Activated CD4-positive, alpha-beta T cell treated with anti-CD3 and anti-CD28 coated beads, Interleukin-2, amount 10 ng/mL, durations not matched to agents 24 days and 14 days (primary cell): Measurements from ENCODE around the gene LHFPL3. TPM values are rescaled to one million over a fixed set of nuclear protein-coding genes. Genes with fewer than 3 reads are reported as not detected.

Source experiments
- DNase-seq: peaks from one replicate; pipeline ENCODE4 v3.0.0; 2022
- H3K27ac Mint-ChIP-seq: one replicate; pipeline ENCODE4 v1.8.0; 2022; ENCODE audit warnings: mild to moderate bottlenecking, mixed read lengths
- H3K27me3 Mint-ChIP-seq: one replicate; pipeline ENCODE4 v1.8.0; 2022; ENCODE audit warnings: mixed read lengths
- H3K36me3 Mint-ChIP-seq: one replicate; pipeline ENCODE4 v1.8.0; 2022; ENCODE audit warnings: low read depth, mild to moderate bottlenecking, mixed read lengths
- H3K4me1 Mint-ChIP-seq: one replicate; pipeline ENCODE4 v1.8.0; 2021; ENCODE audit warnings: mixed read lengths
- H3K4me3 Mint-ChIP-seq: one replicate; pipeline ENCODE4 v1.8.0; 2022; ENCODE audit warnings: mild to moderate bottlenecking, moderate library complexity, mixed read lengths
- H3K9me3 Mint-ChIP-seq: one replicate; pipeline ENCODE4 v1.8.0; 2021; ENCODE audit warnings: mixed read lengths
- intact Hi-C: fragments of 100-400 bp; cut with micrococcal nuclease; formaldehyde crosslinking; loops from one replicate; pipeline ENCODE4 v1.15.1; 2023
- total RNA-seq: library from RNA; stranded (reverse); gene quantifications from 2 replicates; pipeline ENCODE4 v1.2.3, GENCODE V29; 2022

Gene LHFPL3
- total RNA-seq, 1 donor from 2014 or later = not detected

DNA sequence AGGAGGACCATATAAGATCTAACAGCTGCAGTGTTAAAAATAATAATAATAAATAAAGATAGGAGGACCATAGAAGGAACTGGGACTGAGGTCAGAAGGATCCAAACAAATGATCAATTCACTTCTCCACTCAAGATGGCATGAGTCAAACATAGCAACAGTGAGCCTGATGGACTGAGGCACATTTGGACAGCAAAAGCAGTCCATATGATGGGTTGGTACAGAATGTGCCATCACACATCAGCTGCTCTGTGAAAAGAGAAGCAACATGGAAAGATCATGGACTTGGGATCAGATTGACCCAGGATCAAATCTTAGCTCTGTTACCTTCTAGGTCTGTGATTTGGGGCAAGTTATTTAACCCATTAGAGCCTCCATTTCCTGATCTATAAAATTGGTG is 496.7 kb downstream of the LHFPL3 start:
- no peak for DNase-seq
- Mint-ChIP-seq H3K9me3 (no peaks in the 10 kb centered on the region), H3K4me3 (no peak overlapping the region), H3K4me1 (no peaks in the 10 kb centered on the region), H3K27ac (no peak overlapping the region), H3K36me3 (no peaks in the 10 kb centered on the region), H3K27me3 (no peaks in the 10 kb centered on the region)
- intact Hi-C loops = no loop called here

DNA sequence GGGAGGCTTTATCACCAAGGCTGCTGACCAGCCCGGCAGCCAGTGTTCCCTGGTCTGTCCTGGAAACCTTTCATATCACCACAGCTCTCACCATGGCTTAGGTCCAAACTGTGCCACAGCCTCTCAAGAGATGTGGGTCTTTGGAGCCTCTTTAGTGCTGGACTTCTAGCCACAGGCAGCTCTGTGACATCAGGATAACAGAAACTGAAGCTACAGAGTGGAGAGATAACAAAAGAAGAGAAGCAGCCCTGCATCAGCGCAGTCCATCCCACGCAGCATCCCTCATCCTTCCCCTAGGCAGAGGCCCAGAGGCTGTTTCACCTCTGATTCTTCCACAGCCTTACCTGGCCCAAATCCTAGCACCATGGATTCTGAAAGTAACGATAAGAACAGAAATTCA is 497.7 kb downstream of the LHFPL3 start:
- intact Hi-C loops = no loop called here
- Mint-ChIP-seq H3K27ac (no peak overlapping the region), H3K9me3 (no peaks in the 10 kb centered on the region), H3K4me1 (no peaks in the 10 kb centered on the region), H3K27me3 (no peaks in the 10 kb centered on the region), H3K4me3 (no peak overlapping the region), H3K36me3 (no peaks in the 10 kb centered on the region)
- DNase-seq = no peak

DNA sequence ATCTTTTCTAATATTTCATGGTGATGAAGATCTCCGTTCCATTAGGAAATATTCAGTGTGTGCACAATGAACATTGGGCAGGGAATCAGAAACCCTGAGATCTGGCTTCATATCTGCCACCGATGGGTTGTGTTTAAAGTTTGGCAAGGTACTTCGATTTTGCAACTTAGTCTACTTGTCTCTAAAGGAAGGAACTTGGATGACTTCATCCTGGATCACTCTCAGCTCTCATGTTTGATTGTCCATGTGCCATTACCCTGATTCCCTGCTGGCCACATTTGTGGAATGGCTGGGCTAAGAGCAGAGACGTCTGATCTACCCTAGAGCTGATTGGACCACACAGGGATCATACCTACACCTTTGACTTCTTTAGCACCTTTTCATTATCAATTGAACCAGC is 508.6 kb downstream of the LHFPL3 start:
- Mint-ChIP-seq H3K36me3 (no peaks in the 10 kb centered on the region), H3K9me3 (no peaks in the 10 kb centered on the region), H3K27ac (no peak overlapping the region), H3K27me3 (peaks cover 8% of the 10 kb centered on the region), H3K4me1 (no peaks in the 10 kb centered on the region), H3K4me3 (no peak overlapping the region)
- intact Hi-C loops = no loop called here
- no peak for DNase-seq

DNA sequence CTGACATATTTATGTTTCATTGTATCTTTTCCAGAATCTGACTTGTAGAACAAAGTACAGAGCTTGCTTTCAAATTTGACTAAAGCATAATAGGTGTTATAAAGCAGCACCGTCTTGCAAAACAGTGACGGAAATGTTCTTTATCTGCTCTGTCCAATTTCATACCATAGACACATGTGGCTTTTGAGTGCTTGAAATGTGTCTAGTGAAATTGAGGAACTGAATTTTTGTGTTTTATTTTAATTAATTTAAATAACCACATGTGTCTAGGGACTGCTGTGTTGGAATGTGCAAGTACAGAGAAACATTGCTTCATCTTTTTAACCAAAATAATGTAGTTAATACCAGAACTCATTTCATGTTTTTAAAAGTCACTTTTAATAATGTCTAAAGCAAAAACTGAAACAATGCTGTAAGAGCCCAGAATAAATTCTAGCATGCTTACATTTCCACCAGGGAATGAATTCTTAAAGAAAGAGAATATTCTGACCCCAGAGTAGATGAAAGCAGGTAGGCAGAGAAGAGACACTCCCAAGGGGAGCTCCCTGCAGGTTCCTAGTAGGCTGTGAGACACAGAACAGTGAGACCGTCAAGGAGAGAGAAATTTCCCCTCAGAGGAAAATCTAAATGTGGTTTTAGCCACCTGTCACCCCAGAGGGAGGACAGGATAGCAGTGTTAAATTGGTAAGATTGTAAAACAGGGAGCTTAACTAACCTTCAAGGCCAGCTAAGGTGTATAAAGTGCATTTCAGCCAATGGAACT is 510.3 kb downstream of the LHFPL3 start:
- Mint-ChIP-seq H3K36me3 (no peaks in the 10 kb centered on the region), H3K4me3 (no peak overlapping the region), H3K27ac (no peak overlapping the region), H3K9me3 (no peaks in the 10 kb centered on the region), H3K4me1 (no peaks in the 10 kb centered on the region), H3K27me3 (peaks cover 10% of the 10 kb centered on the region)
- DNase-seq = no peak
- intact Hi-C loops = no loop called here

DNA sequence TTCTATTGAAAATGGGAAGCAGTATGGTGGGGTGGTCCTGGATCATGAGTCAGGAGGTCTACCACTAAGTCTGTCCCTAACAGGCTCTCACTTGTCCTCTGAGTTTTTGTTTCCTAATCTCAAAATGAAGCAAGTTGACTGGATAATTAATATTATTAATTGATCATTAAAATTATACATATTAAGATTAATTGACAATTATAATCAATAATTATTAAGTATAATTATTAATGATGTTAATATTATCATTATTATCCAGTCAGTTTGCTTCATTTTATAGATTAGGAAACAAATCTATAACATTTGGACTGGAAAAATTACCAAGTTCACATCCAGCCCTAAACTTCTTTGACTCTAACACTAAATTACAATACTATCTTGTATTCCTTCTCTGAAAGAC is 511.4 kb downstream of the LHFPL3 start:
- H3K27ac Mint-ChIP-seq = no peak overlapping the region
- intact Hi-C loops = no loop called here
- no peak overlapping the region for H3K4me3 Mint-ChIP-seq
- no peaks in the 10 kb centered on the region for H3K36me3 Mint-ChIP-seq
- no peaks in the 10 kb centered on the region for H3K9me3 Mint-ChIP-seq
- no peaks in the 10 kb centered on the region for H3K4me1 Mint-ChIP-seq
- no peak for DNase-seq
- H3K27me3 Mint-ChIP-seq = peaks cover 11% of the 10 kb centered on the region

DNA sequence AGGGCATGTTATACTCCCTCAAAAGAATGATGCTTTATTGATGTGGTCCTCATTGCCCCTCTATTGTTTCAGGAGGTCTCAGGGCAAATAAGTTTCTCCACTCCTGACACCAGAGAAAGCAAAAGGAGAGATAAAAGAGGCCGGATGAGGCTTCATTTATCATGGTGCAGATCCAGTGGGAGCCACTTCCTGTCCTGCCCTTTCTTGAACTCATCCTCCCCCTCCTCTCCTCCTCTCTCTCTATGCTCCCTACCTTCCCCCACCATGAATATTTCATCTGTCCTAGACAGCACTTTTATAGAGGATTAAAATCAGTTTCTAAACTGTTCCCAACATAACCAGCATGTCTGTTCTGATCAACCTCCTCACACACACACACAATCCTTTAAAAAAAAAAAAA is 513.4 kb downstream of the LHFPL3 start:
- peaks cover 19% of the 10 kb centered on the region for H3K27me3 Mint-ChIP-seq
- H3K36me3 Mint-ChIP-seq = no peaks in the 10 kb centered on the region
- no peak for DNase-seq
- intact Hi-C loops = no loop called here
- no peaks in the 10 kb centered on the region for H3K4me1 Mint-ChIP-seq
- H3K27ac Mint-ChIP-seq = no peak overlapping the region
- H3K4me3 Mint-ChIP-seq = no peak overlapping the region
- H3K9me3 Mint-ChIP-seq = no peaks in the 10 kb centered on the region

DNA sequence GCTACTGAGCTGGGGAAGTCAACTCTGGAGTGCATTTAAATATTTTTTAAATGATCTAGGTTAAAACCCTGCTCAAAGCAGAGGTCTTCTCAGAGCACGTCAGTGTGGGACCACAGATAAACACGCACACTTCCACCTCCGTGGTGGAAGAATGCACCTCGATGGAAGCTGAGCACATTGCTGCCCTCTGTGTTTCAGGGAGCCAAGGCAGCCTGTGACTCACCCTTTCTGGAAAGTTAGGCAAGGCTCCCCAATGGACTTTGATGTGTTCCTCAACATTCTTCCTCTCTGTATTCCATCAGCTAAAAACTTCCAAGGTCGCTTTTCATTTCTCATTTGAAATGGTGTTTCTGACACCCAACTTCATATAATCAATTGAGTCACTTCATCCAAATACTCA is 514.8 kb downstream of the LHFPL3 start:
- no peaks in the 10 kb centered on the region for H3K36me3 Mint-ChIP-seq
- peaks cover 20% of the 10 kb centered on the region for H3K27me3 Mint-ChIP-seq
- DNase-seq = no peak
- H3K4me1 Mint-ChIP-seq = no peaks in the 10 kb centered on the region
- H3K27ac Mint-ChIP-seq = no peak overlapping the region
- intact Hi-C loops = no loop called here
- no peak overlapping the region for H3K4me3 Mint-ChIP-seq
- no peaks in the 10 kb centered on the region for H3K9me3 Mint-ChIP-seq

DNA sequence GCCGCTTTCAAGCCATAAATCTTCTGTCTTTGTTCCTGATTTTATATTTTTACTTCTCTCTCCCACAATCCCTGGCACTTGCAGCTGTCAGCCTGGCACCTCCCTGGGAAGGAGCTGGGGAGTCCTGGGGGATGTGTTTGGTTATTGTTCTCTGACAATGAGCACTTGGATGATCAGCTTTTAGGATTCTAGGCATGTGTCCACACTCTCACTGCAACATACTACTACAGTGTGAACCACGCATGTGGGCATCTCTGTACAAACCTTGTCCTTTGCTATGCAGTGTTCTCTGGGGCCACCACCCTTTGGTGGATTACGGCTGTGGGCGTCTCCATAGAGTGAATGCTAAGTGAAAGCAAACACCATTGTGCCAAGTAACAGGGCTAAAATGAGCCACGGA is 517.2 kb downstream of the LHFPL3 start:
- Mint-ChIP-seq H3K4me1 (no peaks in the 10 kb centered on the region), H3K9me3 (no peaks in the 10 kb centered on the region), H3K36me3 (no peaks in the 10 kb centered on the region), H3K27ac (no peak overlapping the region), H3K27me3 (peaks cover 20% of the 10 kb centered on the region), H3K4me3 (no peak overlapping the region)
- intact Hi-C loops = no loop called here
- no peak for DNase-seq

DNA sequence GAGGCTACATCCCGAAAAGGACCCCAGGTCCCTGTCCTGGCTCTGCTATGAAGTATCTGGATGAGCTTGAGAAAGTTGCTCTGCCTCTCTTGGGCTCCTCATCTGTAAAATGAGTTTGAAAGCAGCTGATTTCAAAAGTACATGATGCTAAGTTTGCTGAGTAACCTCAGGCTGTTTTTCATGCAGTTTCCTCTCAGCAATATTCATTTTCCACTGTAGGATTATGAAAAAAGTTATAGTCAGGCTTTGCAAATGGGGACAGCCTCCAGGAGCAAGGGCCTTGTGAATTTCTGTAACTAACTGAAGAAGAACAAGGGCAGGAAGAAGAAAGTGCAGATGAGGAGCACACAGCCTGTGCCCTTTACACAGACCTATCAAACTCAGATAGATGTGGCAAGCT is 518.3 kb downstream of the LHFPL3 start:
- H3K9me3 Mint-ChIP-seq = no peaks in the 10 kb centered on the region
- intact Hi-C loops = no loop called here
- H3K27ac Mint-ChIP-seq = no peak overlapping the region
- H3K36me3 Mint-ChIP-seq = no peaks in the 10 kb centered on the region
- H3K4me1 Mint-ChIP-seq = no peaks in the 10 kb centered on the region
- peaks cover 18% of the 10 kb centered on the region for H3K27me3 Mint-ChIP-seq
- no peak for DNase-seq
- no peak overlapping the region for H3K4me3 Mint-ChIP-seq

DNA sequence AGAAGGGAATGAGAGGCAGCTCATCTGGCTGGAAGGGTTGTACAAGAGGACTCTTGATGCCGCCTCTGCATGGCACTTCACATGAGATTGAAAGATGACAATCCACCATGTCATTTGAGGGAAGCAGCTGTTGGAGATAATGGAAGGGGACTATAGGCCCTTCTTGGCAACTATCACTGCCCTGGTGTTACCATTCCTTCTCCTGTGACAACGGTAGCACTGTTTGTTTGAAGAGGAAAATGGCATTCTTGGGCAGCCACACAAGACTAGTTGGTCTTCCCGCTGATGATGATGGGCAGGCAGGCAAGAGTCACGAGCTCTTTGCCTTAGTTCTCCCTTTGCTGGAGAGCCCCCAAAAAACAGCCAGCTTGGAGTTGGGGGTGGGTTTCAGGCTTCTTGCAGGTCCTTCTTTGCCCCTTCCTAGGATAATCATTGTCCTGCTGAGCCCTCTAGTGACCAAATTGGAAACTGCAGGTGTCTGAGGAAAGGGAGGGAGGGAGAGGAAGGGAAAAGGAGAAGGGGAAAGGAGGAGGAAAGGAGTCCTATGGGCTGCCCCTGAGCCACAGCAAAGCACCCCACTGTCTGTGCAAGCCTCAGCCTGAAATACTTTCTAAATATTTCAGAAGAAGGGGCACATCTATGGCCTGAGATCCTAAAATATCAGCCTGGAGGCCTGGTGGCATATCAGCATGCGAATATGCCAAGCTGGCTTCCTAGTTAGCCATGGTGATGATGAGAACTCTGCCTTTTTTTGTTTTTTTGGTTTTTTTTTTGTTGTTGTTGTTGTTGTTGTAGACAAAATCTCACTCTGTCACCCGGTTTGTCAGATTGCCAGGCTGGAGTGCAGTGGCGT is 520.0 kb downstream of the LHFPL3 start:
- Mint-ChIP-seq H3K36me3 (no peaks in the 10 kb centered on the region), H3K27me3 (peaks cover 19% of the 10 kb centered on the region), H3K4me3 (no peak overlapping the region), H3K4me1 (no peaks in the 10 kb centered on the region), H3K9me3 (no peaks in the 10 kb centered on the region), H3K27ac (no peak overlapping the region)
- DNase-seq = peak; percentile 87
- intact Hi-C loops = loop anchor here (1.0 kb wide), 1 partner anchor 616 kb away; no protein-coding TSS in a partner anchor

DNA sequence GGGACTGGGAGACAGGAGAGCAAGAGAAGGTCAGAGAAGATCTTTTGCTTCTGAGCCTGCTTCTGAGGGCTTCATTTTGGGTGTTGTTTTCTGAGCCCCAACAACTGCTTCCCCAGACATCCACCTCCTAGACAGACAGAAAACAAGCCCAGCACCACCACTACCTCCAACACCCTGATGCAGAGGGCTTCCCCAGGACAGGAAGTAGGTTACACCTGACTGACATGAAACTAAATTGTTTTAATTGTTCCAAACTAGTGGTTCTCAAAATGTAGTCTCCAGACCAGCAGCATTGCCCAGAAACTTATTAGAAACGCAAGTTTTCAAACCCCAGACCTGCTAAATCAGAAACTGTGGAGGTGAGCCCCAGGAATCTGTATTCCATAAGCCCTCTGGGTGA is 522.0 kb downstream of the LHFPL3 start:
- H3K27ac Mint-ChIP-seq = no peak overlapping the region
- H3K9me3 Mint-ChIP-seq = no peaks in the 10 kb centered on the region
- DNase-seq = no peak
- H3K4me3 Mint-ChIP-seq = no peak overlapping the region
- peaks cover 17% of the 10 kb centered on the region for H3K27me3 Mint-ChIP-seq
- no peaks in the 10 kb centered on the region for H3K4me1 Mint-ChIP-seq
- intact Hi-C loops = no loop called here
- no peaks in the 10 kb centered on the region for H3K36me3 Mint-ChIP-seq

DNA sequence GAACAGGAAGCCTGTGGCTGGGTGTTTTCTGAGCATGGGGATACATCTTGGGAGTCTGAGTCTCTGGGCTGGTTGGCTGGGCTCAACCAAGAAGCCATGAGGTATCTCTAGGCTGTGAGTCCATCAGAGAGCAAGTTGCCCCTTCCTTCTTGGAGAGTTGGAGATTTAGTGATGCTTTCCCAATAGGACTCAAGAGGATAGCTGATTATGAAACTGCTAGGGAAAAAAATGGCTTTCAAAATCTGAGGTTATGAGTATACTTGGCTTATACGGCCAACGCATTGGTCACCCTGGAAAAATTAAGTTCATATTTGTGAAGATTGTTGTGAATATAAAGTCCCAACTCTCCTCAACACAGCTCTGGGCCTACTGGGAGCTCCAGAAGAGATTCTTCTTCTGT is 522.9 kb downstream of the LHFPL3 start:
- no peak for DNase-seq
- intact Hi-C loops = no loop called here
- H3K4me1 Mint-ChIP-seq = no peaks in the 10 kb centered on the region
- H3K27ac Mint-ChIP-seq = no peak overlapping the region
- no peak overlapping the region for H3K4me3 Mint-ChIP-seq
- peaks cover 13% of the 10 kb centered on the region for H3K27me3 Mint-ChIP-seq
- H3K36me3 Mint-ChIP-seq = no peaks in the 10 kb centered on the region
- H3K9me3 Mint-ChIP-seq = no peaks in the 10 kb centered on the region

DNA sequence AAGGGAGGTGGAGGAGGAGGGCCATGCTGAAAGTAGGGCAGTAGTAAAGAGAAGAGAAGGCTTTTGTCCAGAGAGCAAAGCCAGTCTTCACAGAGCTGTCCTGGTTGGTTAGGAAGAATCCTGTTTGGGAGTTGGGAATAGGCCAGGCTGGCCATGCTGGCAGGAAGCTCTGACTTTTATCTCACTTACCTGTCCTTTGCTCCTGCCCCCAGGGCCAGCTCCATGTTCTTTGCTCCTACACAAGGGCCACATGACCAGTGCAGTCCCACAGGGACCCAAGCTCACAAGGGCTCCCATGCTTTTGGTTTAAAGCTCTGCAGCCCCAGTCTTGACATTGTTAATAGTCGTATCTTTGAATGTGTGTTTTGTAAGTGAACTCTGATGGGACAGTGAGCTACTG is 524.0 kb downstream of the LHFPL3 start:
- Mint-ChIP-seq H3K4me1 (peaks cover 2% of the 10 kb centered on the region), H3K27ac (no peak overlapping the region), H3K36me3 (no peaks in the 10 kb centered on the region), H3K27me3 (peaks cover 10% of the 10 kb centered on the region), H3K9me3 (no peaks in the 10 kb centered on the region), H3K4me3 (no peak overlapping the region)
- intact Hi-C loops = no loop called here
- DNase-seq = no peak

DNA sequence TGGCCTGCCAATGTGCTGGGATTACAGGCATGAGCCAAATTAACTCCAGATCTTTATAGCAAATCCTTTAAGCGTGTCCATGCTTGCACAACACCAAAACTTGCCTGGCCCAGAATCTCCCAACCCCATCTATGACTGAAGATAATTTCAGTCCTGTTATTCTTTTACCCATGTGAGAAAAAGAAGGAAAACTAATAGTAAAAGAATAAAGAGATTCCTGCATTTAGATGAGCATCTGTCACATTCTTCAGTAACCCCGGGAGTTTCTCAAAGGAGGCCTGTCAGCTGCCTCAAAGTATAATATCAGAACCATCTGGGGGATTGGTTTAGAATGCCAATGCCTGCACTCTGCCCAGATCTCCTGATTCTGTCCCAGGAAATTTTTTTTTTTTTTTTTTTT is 527.5 kb downstream of the LHFPL3 start:
- H3K27me3 Mint-ChIP-seq = peaks cover 8% of the 10 kb centered on the region
- peaks cover 14% of the 10 kb centered on the region for H3K4me1 Mint-ChIP-seq
- intact Hi-C loops = no loop called here
- no peak overlapping the region for H3K27ac Mint-ChIP-seq
- no peaks in the 10 kb centered on the region for H3K9me3 Mint-ChIP-seq
- H3K36me3 Mint-ChIP-seq = no peaks in the 10 kb centered on the region
- no peak for DNase-seq
- H3K4me3 Mint-ChIP-seq = no peak overlapping the region
